ENCODE measurements around the gene CCDC14. TPM values are rescaled to one million over a fixed set of nuclear protein-coding genes. Genes with fewer than 3 reads are reported as not detected.
"Not testable (repeated sequence)": the region's sequence is repeated elsewhere in the genome, so short reads cannot be mapped to it uniquely, and the experiment has no call there.

The CCDC14 gene
- total and polyA plus RNA-seq, 2 donors: 57.3 to 60.4 TPM

- Histone ChIP-seq H3K9me3 (ENCODE audit: control insufficient read depth in 2 of 2, insufficient read depth in 1 of 2, low read length in 1 of 2) (no peaks in the 10 kb centered on the region), H3K27me3 (ENCODE audit: control insufficient read depth in 2 of 2, insufficient read depth in 1 of 2, low read length in 1 of 2) (peaks cover 0 to 11% of the 10 kb centered on the region in 2 donors), H3K4me1 (ENCODE audit: control insufficient read depth in 2 of 2, insufficient read depth in 2 of 2, low read length in 2 of 2) (no peaks in the 10 kb centered on the region), H3K4me3 (ENCODE audit: low read length in 2 of 2) (no peak overlapping the region), H3K27ac (ENCODE audit: low read depth in 1 of 2, low read length in 1 of 2) (no peak overlapping the region), H3K36me3 (ENCODE audit: control insufficient read depth in 2 of 2, insufficient read depth in 2 of 2, low read length in 1 of 2) (no peaks in the 10 kb centered on the region)
- no peak for DNase-seq (ENCODE audit: low read depth in 6 of 9, low spot score in 9 of 9)
Observed at GRCh38 chr3:123971406-123971805, 10.4 kb upstream of the CCDC14 start.

DNA sequence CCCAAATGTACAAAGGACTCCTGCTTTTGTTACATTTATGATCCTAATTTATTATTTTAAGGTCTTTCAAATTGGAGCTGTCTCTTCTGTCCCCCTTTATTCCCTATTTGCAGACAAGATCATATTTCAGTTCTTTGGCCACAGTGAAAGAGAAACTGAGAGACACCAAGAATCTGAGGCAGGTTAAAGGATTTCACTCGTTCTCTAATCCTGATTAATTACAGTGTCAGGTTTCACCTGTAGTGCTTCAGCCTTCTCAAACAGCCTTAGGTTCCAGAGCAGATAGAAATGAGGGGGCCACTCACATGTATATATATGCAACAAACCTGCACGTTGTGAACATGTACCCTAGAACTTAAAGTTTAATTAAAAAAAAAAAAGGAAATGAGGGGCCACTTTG, 6.2 kb upstream of the CCDC14 start:
- not testable (repeated sequence) for DNase-seq (ENCODE audit: low read depth in 6 of 9, low spot score in 9 of 9); H3K27ac ChIP-seq (ENCODE audit: low read depth in 1 of 2, low read length in 1 of 2); H3K36me3 ChIP-seq (ENCODE audit: control insufficient read depth in 2 of 2, insufficient read depth in 2 of 2, low read length in 1 of 2); H3K4me1 ChIP-seq (ENCODE audit: control insufficient read depth in 2 of 2, insufficient read depth in 2 of 2, low read length in 2 of 2); H3K4me3 ChIP-seq (ENCODE audit: low read length in 2 of 2); H3K9me3 ChIP-seq (ENCODE audit: control insufficient read depth in 2 of 2, insufficient read depth in 1 of 2, low read length in 1 of 2)
- WGBS: 59% methylated on average over 2 of the region's 2 CpGs
- peaks cover 0 to 19% of the 10 kb centered on the region in 2 donors for H3K27me3 ChIP-seq (ENCODE audit: control insufficient read depth in 2 of 2, insufficient read depth in 1 of 2, low read length in 1 of 2)

GRCh38 chr3:123966799-123967198, 5.8 kb upstream of the CCDC14 start:
- peaks cover 0 to 24% of the 10 kb centered on the region in 2 donors for H3K27me3 ChIP-seq (ENCODE audit: control insufficient read depth in 2 of 2, insufficient read depth in 1 of 2, low read length in 1 of 2)
- not testable (repeated sequence) for H3K36me3 ChIP-seq (ENCODE audit: control insufficient read depth in 2 of 2, insufficient read depth in 2 of 2, low read length in 1 of 2); H3K4me3 ChIP-seq (ENCODE audit: low read length in 2 of 2); DNase-seq (ENCODE audit: low read depth in 6 of 9, low spot score in 9 of 9); H3K4me1 ChIP-seq (ENCODE audit: control insufficient read depth in 2 of 2, insufficient read depth in 2 of 2, low read length in 2 of 2); H3K9me3 ChIP-seq (ENCODE audit: control insufficient read depth in 2 of 2, insufficient read depth in 1 of 2, low read length in 1 of 2); H3K27ac ChIP-seq (ENCODE audit: low read depth in 1 of 2, low read length in 1 of 2)
- 86% methylated on average over 1 of the region's 1 CpG for WGBS

GRCh38 chr3:123964793-123965192, 3.8 kb upstream of the CCDC14 start:
- not testable (repeated sequence) for H3K4me3 ChIP-seq (ENCODE audit: low read length in 2 of 2); DNase-seq (ENCODE audit: low read depth in 6 of 9, low spot score in 9 of 9); H3K36me3 ChIP-seq (ENCODE audit: control insufficient read depth in 2 of 2, insufficient read depth in 2 of 2, low read length in 1 of 2); H3K27ac ChIP-seq (ENCODE audit: low read depth in 1 of 2, low read length in 1 of 2); H3K4me1 ChIP-seq (ENCODE audit: control insufficient read depth in 2 of 2, insufficient read depth in 2 of 2, low read length in 2 of 2); H3K9me3 ChIP-seq (ENCODE audit: control insufficient read depth in 2 of 2, insufficient read depth in 1 of 2, low read length in 1 of 2)
- 93% methylated on average over 1 of the region's 1 CpG for WGBS
- peaks cover 0 to 32% of the 10 kb centered on the region in 2 donors for H3K27me3 ChIP-seq (ENCODE audit: control insufficient read depth in 2 of 2, insufficient read depth in 1 of 2, low read length in 1 of 2)

- WGBS: 7% methylated on average over 15 of the region's 15 CpGs
- Histone ChIP-seq H3K36me3 (ENCODE audit: control insufficient read depth in 2 of 2, insufficient read depth in 2 of 2, low read length in 1 of 2) (no peaks in the 10 kb centered on the region), H3K27me3 (ENCODE audit: control insufficient read depth in 2 of 2, insufficient read depth in 1 of 2, low read length in 1 of 2) (peaks cover 0 to 27% of the 10 kb centered on the region in 2 donors), H3K9me3 (ENCODE audit: control insufficient read depth in 2 of 2, insufficient read depth in 1 of 2, low read length in 1 of 2) (no peaks in the 10 kb centered on the region), H3K4me1 (ENCODE audit: control insufficient read depth in 2 of 2, insufficient read depth in 2 of 2, low read length in 2 of 2) (peaks cover 0 to 3% of the 10 kb centered on the region in 2 donors), H3K27ac (ENCODE audit: low read depth in 1 of 2, low read length in 1 of 2) (peak overlapping the region in 1 of 2 donors; percentile 80), H3K4me3 (ENCODE audit: low read length in 2 of 2) (peak overlapping the region; percentile 70 to 98)
- DNase-seq (ENCODE audit: low read depth in 6 of 9, low spot score in 9 of 9): peak in 2 of 9 donors; percentile 3 to 9
Observed at GRCh38 chr3:123961508-123961856, 453 bp upstream of the CCDC14 start.

- Histone ChIP-seq H3K9me3 (ENCODE audit: control insufficient read depth in 2 of 2, insufficient read depth in 1 of 2, low read length in 1 of 2) (no peaks in the 10 kb centered on the region), H3K27ac (ENCODE audit: low read depth in 1 of 2, low read length in 1 of 2) (no peak overlapping the region), H3K36me3 (ENCODE audit: control insufficient read depth in 2 of 2, insufficient read depth in 2 of 2, low read length in 1 of 2) (peaks cover 5 to 35% of the 10 kb centered on the region in 2 donors), H3K27me3 (ENCODE audit: control insufficient read depth in 2 of 2, insufficient read depth in 1 of 2, low read length in 1 of 2) (no peaks in the 10 kb centered on the region), H3K4me3 (ENCODE audit: low read length in 2 of 2) (no peak overlapping the region), H3K4me1 (ENCODE audit: control insufficient read depth in 2 of 2, insufficient read depth in 2 of 2, low read length in 2 of 2) (no peaks in the 10 kb centered on the region)
- 96% methylated on average over 4 of the region's 4 CpGs for WGBS
- no peak for DNase-seq (ENCODE audit: low read depth in 6 of 9, low spot score in 9 of 9)
Observed at GRCh38 chr3:123953735-123954134, 7.3 kb downstream of the CCDC14 start.

DNA sequence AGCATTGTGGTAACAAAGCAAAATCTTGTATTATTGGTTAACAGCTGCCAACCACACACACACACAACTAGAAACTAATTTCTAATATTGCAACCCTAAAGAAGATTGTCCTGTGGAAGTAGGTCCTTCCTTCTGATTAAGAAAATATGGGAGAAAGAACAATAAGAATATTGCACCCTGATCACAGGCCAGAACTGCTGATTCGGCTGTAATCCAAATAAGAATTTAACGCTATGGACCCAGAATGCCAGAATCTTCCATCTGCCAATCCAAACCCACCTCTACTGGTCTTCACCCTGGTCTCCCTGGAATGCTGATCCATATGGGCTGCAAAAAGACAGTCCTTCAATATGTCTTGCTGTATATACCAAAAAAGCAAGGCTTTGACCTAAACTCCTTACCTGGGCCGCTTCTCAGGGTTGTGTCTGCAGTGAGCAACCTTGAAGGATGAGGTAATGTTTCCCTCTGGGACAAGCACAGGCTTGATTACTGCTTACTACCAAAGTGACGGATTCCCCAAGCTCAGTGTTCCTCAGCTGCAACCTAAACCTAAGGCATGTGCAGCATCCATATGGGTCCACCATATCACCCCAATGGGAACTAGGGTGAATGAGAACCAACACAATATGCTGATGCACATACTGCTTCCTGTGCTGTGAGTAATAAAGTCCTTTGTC, 8.0 kb downstream of the CCDC14 start:
- H3K9me3 ChIP-seq (ENCODE audit: control insufficient read depth in 2 of 2, insufficient read depth in 1 of 2, low read length in 1 of 2): no peaks in the 10 kb centered on the region
- no peaks in the 10 kb centered on the region for H3K27me3 ChIP-seq (ENCODE audit: control insufficient read depth in 2 of 2, insufficient read depth in 1 of 2, low read length in 1 of 2)
- WGBS: 98% methylated on average over 4 of the region's 4 CpGs
- H3K4me3 ChIP-seq (ENCODE audit: low read length in 2 of 2): no peak overlapping the region
- H3K36me3 ChIP-seq (ENCODE audit: control insufficient read depth in 2 of 2, insufficient read depth in 2 of 2, low read length in 1 of 2): peaks cover 5 to 40% of the 10 kb centered on the region in 2 donors
- no peaks in the 10 kb centered on the region for H3K4me1 ChIP-seq (ENCODE audit: control insufficient read depth in 2 of 2, insufficient read depth in 2 of 2, low read length in 2 of 2)
- no peak overlapping the region for H3K27ac ChIP-seq (ENCODE audit: low read depth in 1 of 2, low read length in 1 of 2)
- no peak for DNase-seq (ENCODE audit: low read depth in 6 of 9, low spot score in 9 of 9)

DNA sequence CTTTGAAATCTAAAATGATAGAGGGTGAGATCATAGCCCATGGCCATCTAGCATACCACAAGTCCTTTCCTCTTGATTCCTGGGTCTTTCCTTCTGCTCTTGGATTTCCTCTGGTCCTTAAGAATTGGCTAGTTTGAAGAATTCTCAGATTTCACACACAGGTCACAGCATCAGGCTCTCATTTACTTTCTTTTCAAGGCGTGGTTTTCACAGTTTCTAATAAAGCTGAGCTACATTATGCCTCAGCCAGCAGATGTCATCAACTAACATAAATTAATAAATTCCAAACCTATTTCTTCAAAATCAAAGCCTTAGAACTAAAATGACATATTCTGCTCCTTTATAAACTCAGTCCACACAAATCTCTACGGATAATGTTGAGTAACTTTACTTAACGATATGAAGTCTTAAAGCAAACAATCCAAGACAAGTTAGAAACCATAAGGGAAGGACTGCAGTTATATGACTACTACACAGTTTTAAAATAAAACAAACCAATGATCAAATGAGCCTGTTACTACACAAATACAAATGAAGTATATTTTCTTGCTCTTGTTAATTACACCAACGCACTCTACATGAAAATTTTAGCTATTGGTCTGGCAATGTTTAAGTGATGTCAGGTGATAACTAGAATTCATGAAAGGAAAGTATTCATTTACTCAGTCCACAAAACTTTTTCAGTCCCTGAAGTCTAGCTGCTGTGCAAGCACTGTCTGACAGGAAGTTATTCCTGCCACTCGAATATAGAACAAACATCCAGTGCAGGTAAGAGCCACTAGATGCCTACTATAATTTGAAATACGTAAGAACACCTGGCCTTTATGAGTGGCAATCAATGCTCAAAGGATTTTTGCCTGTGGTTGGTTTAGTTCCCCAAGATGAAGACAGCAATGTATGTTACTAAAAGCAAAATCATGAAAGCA, 9.2 kb downstream of the CCDC14 start:
- no peak overlapping the region for H3K27ac ChIP-seq (ENCODE audit: low read depth in 1 of 2, low read length in 1 of 2)
- H3K27me3 ChIP-seq (ENCODE audit: control insufficient read depth in 2 of 2, insufficient read depth in 1 of 2, low read length in 1 of 2): no peaks in the 10 kb centered on the region
- WGBS: 97% methylated on average over 6 of the region's 6 CpGs

DNA sequence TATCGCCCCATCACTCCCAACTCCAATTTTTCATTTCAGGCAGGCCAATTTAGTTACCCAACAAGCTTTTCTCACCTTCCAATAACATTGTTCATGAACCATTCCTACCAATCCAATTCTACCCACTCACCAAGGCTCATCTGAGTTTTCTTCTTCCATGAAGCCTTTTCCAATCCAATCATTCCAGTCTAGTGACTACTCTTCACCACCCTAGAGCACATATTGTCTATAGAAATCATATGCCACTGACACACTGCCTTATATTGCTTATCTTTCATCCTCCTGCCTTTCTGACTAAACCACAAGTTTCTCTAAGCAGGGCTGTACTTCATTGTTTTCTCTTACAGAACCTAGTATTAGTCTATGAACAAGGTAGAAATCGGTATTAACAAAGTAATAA, 11.4 kb downstream of the CCDC14 start:
- DNase-seq (ENCODE audit: low read depth in 6 of 9, low spot score in 9 of 9): no peak
- no peaks in the 10 kb centered on the region for H3K4me1 ChIP-seq (ENCODE audit: control insufficient read depth in 2 of 2, insufficient read depth in 2 of 2, low read length in 2 of 2)
- H3K9me3 ChIP-seq (ENCODE audit: control insufficient read depth in 2 of 2, insufficient read depth in 1 of 2, low read length in 1 of 2): no peaks in the 10 kb centered on the region
- 99% methylated on average over 2 of the region's 2 CpGs for WGBS
- peaks cover 5 to 39% of the 10 kb centered on the region in 2 donors for H3K36me3 ChIP-seq (ENCODE audit: control insufficient read depth in 2 of 2, insufficient read depth in 2 of 2, low read length in 1 of 2)
- H3K27me3 ChIP-seq (ENCODE audit: control insufficient read depth in 2 of 2, insufficient read depth in 1 of 2, low read length in 1 of 2): no peaks in the 10 kb centered on the region
- no peak overlapping the region for H3K27ac ChIP-seq (ENCODE audit: low read depth in 1 of 2, low read length in 1 of 2)
- H3K4me3 ChIP-seq (ENCODE audit: low read length in 2 of 2): no peak overlapping the region

More for the DNA sequence above, 9.2 kb downstream of the CCDC14 start:
- Histone ChIP-seq H3K4me3 (ENCODE audit: low read length in 2 of 2) (no peak overlapping the region), H3K36me3 (ENCODE audit: control insufficient read depth in 2 of 2, insufficient read depth in 2 of 2, low read length in 1 of 2) (peaks cover 5 to 44% of the 10 kb centered on the region in 2 donors), H3K9me3 (ENCODE audit: control insufficient read depth in 2 of 2, insufficient read depth in 1 of 2, low read length in 1 of 2) (no peaks in the 10 kb centered on the region), H3K4me1 (ENCODE audit: control insufficient read depth in 2 of 2, insufficient read depth in 2 of 2, low read length in 2 of 2) (no peaks in the 10 kb centered on the region)
- DNase-seq (ENCODE audit: low read depth in 6 of 9, low spot score in 9 of 9): no peak
